SW480 (cell line): ENCODE data around the gene HEATR1.
A peak's percentile ranks its signal among the peaks of the same experiment; 100 is the strongest.
"Not testable (repeated sequence)": the region's sequence is repeated elsewhere in the genome, so short reads cannot be mapped to it uniquely, and the experiment has no call there.

ENCODE experiments used
- DNase-seq: peaks from one replicate; pipeline ENCODE4 v3.0.0-alpha.2; 2016; ENCODE audit warnings: low spot score

The HEATR1 gene

DNA sequence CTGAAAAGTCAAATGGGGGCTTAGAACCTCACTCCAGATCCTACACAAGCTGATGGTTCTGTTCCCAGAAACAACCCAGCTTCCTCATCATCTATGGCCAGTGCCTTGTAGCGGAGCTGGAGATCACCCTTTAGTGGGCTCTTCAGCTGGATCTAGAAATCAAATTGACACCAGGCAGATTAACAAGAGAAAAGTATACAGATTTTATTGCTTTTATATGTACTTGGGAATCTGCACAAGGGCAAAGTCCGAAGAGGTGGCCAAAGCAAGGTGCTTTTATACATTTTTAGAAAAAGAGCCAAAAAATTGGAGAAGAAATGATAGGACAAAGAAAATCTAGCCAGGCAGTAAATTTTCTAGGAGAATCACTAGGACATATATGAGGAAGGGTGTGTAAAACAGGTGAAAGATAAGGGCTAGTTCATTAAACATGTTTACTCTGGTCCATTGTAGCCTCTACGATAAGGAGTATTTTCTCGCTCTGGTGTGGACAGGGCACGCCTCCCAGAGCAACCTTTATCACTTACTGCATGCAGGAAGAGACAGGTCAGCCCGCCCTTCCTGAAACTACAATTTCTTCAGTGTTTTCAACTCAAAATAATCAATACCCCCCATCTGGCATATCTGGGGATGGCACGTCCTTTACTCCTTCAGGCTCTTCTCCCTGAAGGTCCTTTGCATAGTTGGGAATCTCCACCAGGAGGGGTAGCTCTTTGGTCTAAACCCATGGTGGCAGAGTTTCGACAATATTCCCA is 94.5 kb downstream of the HEATR1 start:
- no peak for DNase-seq

DNA sequence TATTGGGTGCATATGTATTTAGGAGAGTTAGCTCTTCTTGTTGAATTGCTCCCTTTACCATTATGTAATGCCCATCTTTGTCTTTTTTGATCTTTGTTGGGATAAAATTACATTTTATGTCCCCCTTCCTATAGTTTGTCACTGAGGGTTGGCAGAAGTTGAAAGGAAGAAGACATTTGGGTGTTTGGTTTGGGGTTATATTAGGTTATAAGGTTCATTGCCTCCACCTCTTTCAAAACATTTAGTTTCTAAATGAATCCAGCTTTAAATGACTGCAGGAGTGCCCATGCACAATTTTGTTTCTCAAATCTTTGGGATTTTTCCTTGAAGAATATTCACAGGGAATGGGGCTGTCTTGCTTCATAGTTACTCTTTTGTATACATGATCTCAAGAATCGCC is 95.1 kb downstream of the HEATR1 start:
- DNase-seq, result no peak

DNA sequence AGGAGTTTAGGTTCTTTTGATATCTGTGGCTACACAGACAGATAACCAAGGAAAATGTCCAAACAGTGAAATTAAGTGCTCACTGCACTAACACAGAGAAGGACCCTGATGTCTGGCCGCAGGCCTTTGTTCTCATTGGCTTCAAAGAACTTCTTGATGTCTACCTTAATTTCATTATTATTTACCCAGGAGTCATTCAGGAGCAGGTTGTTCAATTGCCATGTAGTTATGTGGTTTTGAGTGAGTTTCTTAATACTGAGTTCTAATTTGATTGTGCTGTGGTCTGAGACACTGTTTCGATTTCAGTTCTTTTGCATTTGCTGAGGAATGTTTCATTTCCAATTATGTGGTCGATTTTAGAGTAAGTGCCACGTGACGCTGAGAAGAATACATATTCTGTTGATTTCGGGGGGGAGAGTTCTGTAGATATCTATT is 95.7 kb downstream of the HEATR1 start:
- peak; percentile 31 for DNase-seq

DNA sequence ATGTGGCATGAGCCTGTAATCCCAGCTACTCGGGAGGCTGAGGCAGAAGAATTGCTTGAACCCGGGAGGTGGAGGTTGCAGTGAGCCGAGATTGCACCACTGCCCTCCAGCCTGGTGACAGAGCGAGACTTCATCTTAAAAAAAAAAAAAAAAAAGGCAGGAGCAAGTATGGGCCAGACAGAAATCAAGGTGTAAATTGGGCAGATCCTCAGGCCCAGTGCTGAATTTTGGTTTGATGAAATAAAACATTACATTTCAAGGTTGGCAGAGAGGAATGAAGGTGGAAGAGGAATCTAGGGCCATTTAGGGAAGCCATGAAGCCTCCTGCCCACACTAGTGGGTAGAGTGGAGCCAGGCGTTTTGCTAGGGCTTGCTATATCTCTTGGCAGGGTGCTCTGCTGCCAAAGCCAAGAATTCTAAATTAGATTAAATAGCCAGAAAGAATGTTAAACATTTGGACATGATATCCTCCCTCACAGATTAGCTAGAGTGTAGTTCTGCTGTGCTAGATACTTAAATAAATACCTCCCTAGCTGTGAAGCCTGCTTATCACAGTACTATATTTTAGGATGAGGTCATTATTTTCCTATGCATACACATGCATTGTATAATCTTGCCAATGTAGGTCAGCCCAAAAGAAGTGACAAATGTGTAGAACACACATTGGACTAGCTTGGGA is 97.2 kb downstream of the HEATR1 start:
- DNase-seq, result peak; percentile 4

DNA sequence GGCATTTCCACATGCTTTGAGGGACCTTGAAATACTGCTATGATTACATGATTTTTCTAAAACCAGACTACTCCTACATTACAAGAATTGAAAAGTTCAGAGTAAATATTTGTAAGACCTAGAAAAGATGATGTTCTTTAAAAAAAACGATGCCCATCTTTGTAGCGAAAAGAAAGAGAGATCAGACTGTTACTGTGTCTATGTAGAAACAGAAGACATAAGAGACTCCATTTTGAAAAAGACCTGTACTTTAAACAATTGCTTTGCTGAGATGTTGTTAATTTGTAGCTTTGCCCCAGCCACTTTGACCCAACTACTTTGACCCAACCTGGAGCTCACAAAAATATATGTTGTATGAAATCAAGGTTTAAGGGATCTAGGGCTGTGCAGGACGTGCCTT is 100.0 kb downstream of the HEATR1 start:
- DNase-seq, result not testable (repeated sequence)

DNA sequence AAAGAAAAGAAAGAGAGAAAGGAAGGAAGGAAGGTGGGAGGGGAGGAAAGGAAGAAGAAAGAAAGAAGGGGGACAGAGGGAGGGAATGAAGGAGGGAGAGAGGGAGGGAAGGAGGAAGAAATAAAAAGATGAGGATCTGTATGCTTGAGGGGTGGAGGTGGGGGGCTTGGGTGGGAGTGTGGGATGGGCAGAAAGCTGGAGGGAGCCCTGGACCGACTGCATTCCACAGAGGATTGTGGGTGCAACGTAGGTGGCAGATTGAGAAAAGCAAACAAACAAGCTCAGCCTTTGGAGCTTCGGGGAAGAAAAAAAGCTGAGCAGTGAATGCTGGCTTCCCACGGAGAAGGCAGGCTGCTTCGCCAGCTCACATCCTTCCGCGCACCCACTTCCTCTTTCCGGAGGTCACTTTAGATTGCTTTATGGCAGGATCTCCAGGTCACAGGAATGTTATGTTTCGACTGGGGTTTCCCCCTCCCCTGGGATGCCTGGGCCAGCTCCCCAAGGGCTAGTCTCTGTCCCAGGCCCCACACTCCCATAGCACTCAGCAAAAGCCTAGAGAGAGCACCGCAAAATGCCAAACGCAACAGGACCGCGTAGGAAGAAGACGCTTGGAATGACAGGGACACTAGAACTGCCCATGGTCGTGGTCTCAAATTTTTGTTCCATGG is 101.2 kb downstream of the HEATR1 start:
- peak; percentile 96 for DNase-seq

DNA sequence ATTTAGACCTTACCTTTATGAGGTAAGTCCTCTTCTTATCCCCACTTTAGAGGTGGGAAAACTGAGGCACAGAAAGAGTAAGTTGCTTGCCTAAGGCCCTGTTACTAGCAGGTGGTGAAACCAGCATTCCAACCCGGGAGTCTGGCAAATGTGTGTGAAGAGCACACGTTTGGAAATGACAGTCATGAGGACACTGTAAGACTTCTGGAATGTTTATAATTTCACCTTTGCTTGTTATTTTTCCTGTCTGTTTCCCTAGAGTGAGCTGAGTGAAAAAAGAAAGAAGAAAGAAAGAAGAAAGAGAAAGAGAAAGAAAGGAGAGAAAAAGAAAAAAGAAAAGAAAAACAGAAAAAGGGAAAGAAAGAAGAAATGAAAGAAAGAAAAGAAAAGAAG is 101.7 kb downstream of the HEATR1 start:
- DNase-seq, result peak; percentile 63

DNA sequence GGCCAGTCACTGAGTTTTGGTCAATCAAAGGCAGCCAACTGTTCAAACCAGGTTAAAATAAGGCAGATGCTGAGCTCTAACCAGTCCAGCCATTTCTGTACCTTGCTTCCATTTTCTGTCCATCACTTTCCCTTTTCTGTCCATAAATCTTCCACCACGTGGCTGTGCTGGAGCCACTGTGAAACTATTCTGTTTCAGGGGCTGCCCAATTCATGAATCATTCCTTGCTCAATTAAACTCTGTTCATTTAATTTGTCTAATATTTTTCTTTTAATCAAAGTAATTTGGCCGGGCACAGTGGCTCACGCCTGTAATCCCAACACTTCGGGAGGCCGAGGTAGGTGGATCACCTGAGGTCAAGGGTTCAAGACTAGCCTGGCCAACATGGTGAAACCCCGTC is 103.2 kb downstream of the HEATR1 start:
- DNase-seq, result no peak
